Epithelial cell of esophagus (primary cell): ENCODE data around the gene C6orf62.
"Not testable (repeated sequence)": the region's sequence is repeated elsewhere in the genome, so short reads cannot be mapped to it uniquely, and the experiment has no call there.

ENCODE experiments used
- DNase-seq: peaks from one replicate; pipeline ENCODE4 v3.0.0; 2010; ENCODE audit warnings: low read depth
- H3K4me3 ChIP-seq: 2 replicates; pipeline ENCODE4 v1.5.1; 2011; ENCODE audit warnings: mild to moderate bottlenecking, low read length, control low read depth
- CTCF ChIP-seq: IDR thresholded peaks from 2 replicates; pipeline ENCODE4 v1.5.1; 2011; ENCODE audit warnings: low read depth, mild to moderate bottlenecking, low read length, control low read depth, inconsistent platforms; ENCODE audit not compliant: insufficient read depth; ENCODE audit errors: missing control alignments

C6orf62 gene

GRCh38 chr6:24761193-24761835, 42.4 kb upstream of the C6orf62 start:
- DNase-seq: no peak
- TF ChIP-seq CTCF: no peak
- no peak overlapping the region for H3K4me3 ChIP-seq

GRCh38 chr6:24760210-24760609, 41.3 kb upstream of the C6orf62 start:
- no peak for DNase-seq
- no peak overlapping the region for H3K4me3 ChIP-seq
- no peak for TF ChIP-seq CTCF

- TF ChIP-seq CTCF: no peak
- DNase-seq: no peak
- H3K4me3 ChIP-seq: no peak overlapping the region
Observed at GRCh38 chr6:24759718-24760117, 40.8 kb upstream of the C6orf62 start.

GRCh38 chr6:24757611-24758010, 38.7 kb upstream of the C6orf62 start:
- H3K4me3 ChIP-seq: no peak overlapping the region
- no peak for DNase-seq
- TF ChIP-seq CTCF: no peak

- no peak overlapping the region for H3K4me3 ChIP-seq
- TF ChIP-seq CTCF: no peak
- DNase-seq: no peak
Observed at GRCh38 chr6:24755279-24755678, 36.3 kb upstream of the C6orf62 start.

- DNase-seq, H3K4me3 ChIP-seq: not testable (repeated sequence)
Observed at GRCh38 chr6:24754378-24754777, 35.4 kb upstream of the C6orf62 start.

- TF ChIP-seq CTCF: no peak
- no peak overlapping the region for H3K4me3 ChIP-seq
- no peak for DNase-seq
Observed at GRCh38 chr6:24753545-24753944, 34.6 kb upstream of the C6orf62 start.
